Fibroblast of gingiva (primary cell): ENCODE results near the gene SGCD.
"Not testable (repeated sequence)": the region's sequence is repeated elsewhere in the genome, so short reads cannot be mapped to it uniquely, and the experiment has no call there.

ENCODE experiments used
- DNase-seq: peaks from one replicate; pipeline ENCODE4 v3.0.0-alpha.2; 2011; ENCODE audit warnings: low read depth

Gene SGCD

GRCh38 chr5:156570615-156571014 is 243.7 kb downstream of the SGCD start:
- no peak for DNase-seq

GRCh38 chr5:156581725-156582124 is 254.8 kb downstream of the SGCD start:
- no peak for DNase-seq

- no peak for DNase-seq
Measured at GRCh38 chr5:156582193-156582598, 255.2 kb downstream of the SGCD start.

DNA sequence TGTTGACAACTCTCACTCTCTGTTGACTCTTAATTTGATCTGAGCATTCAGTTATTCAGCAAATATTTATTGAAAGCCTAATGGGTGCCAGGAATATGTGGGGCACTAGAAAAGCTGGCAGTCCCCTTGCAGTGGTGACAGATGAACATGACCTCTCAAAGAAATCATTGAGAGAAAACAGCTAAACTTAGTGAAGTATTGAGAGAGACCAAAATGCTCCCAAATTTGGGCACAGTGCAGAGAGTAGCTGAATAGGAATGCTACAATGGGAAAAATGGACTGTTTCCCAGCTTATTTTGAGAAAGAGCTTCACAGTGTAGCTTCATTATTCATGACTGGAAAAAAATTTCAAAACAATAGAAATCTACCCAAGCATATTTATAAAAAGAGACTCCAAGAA is 257.9 kb downstream of the SGCD start:
- DNase-seq: no peak

- no peak for DNase-seq
Measured at GRCh38 chr5:156585999-156586398, 259.0 kb downstream of the SGCD start.

- DNase-seq: no peak
Measured at GRCh38 chr5:156587012-156587411, 260.0 kb downstream of the SGCD start.

DNA sequence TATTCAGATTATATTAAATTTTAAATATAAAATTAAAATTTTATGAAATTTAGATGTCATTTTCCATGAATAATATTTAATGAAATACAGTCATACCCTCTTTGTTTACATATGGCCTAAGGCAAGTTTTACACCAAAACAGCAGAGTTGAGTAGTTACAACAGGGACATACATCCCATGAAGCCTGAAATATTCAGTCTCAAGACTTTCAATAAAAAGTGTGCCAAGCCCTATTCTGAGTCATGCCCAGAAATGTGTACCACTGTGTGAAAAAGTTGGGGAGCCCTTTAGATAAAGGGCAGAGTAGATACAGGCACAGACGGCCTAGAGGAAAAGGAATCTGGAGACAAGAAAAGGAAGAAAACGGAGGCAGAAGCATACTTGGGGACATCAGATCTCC is 261.3 kb downstream of the SGCD start:
- DNase-seq: no peak

DNA sequence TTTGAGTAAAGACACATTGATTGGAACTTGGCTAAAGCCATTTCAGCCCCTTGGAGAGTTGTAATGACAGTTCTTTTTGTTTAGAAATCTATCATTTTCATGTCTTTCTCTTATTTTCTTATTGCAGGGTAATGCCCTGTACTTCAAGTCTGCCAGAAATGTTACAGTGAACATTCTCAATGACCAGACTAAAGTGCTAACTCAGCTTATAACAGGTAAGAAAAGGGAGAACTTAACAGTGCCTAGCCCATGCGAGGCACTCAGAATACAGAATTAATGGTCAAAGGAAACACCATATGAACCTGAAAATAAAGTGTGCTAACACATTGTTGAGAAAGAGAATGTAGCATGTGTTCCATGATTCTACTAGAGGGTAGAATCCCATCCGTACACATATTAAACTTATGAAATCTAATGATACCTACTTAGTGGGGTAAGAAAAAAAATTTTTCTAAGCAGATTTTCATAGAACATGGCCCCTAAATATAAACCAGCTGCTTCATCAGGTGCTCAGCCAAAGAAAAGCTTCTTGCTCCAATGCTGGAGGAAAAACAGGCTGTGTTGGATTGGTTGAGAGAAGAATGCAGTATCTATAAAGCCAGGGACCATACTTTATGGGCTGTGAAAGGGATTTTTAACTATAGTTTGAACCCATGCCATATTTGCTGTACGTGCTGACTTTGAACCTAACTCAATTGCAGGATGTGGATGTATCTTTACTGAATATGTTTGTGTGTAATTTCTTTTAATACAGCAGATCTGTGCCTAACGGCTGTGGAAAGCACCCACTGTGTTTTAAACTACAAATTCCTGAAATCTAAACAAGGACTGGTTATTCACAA is 262.4 kb downstream of the SGCD start:
- DNase-seq: no peak

- DNase-seq: no peak
Measured at GRCh38 chr5:156589946-156590216, 262.9 kb downstream of the SGCD start.

- no peak for DNase-seq
Measured at GRCh38 chr5:156590978-156591377, 264.0 kb downstream of the SGCD start.

GRCh38 chr5:156591631-156592030 is 264.7 kb downstream of the SGCD start:
- DNase-seq: no peak

DNA sequence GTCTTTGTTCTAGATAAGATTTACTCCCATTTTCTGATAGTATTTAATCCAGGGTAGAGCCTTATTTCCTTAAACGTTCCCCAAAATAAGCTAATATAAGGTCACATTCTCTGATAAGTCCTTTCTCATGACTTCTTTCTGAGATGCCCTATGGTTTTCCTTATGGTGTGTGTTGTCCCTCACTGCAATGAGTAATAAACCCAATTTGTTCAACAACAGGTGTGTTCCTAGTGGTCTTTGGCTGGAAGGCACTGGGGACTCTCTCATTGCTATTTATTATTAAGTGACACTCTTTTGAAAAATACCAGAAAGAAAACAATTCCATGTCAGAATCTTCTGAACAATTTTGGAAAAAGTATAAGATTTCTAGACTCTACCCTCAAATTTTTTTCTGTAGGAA is 266.6 kb downstream of the SGCD start:
- no peak for DNase-seq

GRCh38 chr5:156594406-156594805 is 267.4 kb downstream of the SGCD start:
- DNase-seq: no peak

GRCh38 chr5:156595132-156595787 is 268.3 kb downstream of the SGCD start:
- no peak for DNase-seq

- DNase-seq: no peak
Measured at GRCh38 chr5:156597276-156597675, 270.3 kb downstream of the SGCD start.

GRCh38 chr5:156598964-156599363 is 272.0 kb downstream of the SGCD start:
- DNase-seq: no peak

DNA sequence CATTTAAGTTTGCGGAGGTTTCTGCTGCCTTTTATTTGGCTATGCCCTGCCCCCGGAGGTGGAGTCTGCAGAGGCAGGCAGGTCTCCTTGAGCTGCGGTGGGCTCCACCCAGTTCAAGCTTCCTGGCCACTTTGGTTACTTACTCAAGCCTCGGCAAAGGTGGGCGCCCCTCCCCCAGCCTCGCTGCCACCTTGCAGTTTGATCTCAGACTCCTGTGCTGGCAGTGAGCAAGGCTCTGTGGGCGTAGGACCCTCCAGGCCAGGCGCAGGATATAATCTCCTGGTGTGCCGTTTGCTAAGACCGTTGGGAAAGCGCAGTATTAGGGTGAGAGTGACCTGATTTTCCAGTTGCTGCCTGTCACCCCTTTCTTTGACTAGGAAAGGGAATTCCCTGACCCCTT is 283.6 kb downstream of the SGCD start:
- DNase-seq: not testable (repeated sequence)

DNA sequence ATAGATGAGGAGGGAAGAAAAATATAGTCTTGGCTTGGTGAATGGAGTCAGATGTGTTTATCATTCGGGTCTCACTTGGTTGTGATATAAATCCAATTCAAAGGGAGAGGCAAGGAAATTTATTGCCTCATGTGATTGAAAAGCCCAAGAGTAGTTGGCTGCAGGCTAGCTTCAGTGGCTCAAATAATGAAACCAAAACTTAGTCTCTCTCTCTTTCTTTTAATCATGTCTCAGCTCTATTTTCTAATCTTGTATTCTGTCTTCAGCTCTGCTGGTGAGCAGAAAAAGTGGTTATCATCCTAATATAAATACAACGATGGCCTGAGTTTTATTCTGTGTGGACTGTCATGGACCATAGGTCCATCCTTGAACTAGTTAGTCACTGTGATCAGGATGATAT is 288.9 kb downstream of the SGCD start:
- no peak for DNase-seq

DNA sequence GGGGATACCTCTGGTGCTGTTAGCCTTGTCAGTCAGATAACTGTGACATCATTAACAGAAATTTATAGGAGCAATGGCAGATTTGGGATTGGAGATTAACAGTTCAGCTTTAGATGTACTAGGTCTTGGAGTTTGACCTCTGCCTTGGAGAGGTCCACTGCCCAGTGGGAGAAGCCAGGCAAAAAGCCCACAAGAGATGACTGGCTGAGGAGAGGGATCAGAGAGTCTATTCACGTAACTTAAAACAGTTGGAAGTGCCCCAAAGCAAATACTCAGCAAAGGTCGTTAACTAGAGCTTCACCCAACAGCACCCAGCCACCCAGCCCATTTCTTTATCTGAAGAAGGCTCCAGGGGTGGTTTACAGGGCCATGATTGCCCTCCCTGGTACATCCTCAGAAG is 290.5 kb downstream of the SGCD start:
- DNase-seq: no peak

DNA sequence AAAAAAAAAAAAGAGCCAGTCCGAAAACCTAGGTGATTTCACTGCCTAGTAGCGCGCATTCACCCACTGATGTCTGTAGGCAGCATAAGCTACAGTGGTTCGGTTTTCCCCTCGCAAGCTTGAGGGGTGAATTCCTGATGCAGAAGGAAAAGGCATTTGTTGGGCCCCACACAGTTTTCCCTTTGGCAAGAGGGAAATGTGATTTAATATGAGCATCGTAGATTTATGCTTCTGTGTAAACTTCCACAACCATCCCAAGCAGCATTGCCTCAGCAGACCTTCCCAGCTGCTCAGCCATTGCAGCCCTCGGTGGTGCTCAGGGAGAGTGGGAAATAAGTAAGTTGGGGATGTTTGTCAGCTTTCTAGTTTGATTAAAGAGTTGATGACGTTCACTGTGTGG is 291.6 kb downstream of the SGCD start:
- DNase-seq: no peak

GRCh38 chr5:156621719-156622118 is 294.8 kb downstream of the SGCD start:
- no peak for DNase-seq

DNA sequence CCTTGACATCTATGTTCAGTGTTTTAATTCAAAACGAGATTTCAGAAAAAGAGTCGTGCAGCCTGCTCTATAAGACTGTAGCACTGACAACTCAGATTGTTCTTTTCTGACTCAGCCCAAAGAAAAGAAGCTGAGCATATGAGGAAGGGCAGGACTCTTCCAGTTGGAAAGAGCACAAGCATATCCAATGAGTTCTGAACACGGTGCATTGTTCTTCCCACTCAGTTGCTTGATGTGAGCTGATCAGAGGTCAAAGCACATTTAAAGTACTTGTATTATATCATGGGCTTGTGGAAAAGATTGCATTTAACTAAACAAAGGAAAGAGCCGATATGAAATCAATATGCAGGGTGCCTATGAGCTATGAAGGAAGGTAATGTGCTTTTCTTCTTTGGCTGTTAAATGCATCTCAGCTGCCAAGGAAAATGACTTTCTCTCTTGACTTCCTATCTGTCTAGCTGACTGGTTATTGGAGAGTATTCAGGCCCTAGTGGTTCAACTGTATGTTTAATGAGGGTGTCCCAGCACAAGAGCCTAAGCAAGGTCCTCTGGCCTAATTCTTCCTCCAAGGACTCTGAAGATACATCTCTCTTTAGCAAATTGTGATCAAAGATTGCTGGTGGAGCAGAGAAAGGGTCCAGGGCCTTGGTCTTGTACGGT is 296.5 kb downstream of the SGCD start:
- no peak for DNase-seq

DNA sequence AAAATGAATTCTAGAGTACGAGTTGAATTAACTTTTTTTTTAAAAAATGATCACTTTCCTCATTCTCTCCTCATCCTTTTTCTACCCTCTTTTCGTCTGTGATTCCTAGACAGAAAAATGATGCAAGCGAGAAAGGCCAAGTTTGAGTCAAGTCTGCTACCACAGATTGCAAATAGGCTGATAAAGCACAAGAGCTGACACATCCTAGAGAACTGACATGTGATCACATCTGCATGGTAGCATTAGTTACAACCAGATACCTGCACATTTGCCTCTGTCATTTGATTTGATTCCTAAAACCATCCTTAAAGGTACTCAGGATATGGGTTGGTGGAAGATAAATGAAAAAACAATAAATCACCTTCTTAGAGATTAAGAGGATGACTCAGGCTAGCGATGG is 297.7 kb downstream of the SGCD start:
- no peak for DNase-seq
